Activated effector memory CD4-positive, alpha-beta T cell treated with anti-CD3 and anti-CD28 coated beads, Interleukin-2, amount 50 U/mL, for 16 hours (primary cell): ENCODE measurements around the gene CFAP99.
"Not testable (repeated sequence)": the region's sequence is repeated elsewhere in the genome, so short reads cannot be mapped to it uniquely, and the experiment has no call there.

Experiments used
- DNase-seq: peaks from one replicate; pipeline ENCODE4 v3.0.0-alpha.2; 2020

Gene CFAP99

GRCh38 chr4:2418650-2419571 lies at the start of gene CFAP99:
Gene CFAP99, plus strand, starts transcription at chr4:2418955.
- DNase-seq = peak; percentile 100

GRCh38 chr4:2370597-2371320 lies 48.0 kb upstream of the CFAP99 start:
- no peak for DNase-seq

GRCh38 chr4:2371765-2372487 lies 46.8 kb upstream of the CFAP99 start:
- no peak for DNase-seq

- DNase-seq = no peak
Measured at GRCh38 chr4:2372488-2373030, 46.2 kb upstream of the CFAP99 start.

- no peak for DNase-seq
Measured at GRCh38 chr4:2373532-2373931, 45.2 kb upstream of the CFAP99 start.

- DNase-seq = no peak
Measured at GRCh38 chr4:2375427-2375826, 43.3 kb upstream of the CFAP99 start.

- DNase-seq = no peak
Measured at GRCh38 chr4:2377241-2377640, 41.5 kb upstream of the CFAP99 start.

GRCh38 chr4:2378401-2378800 lies 40.4 kb upstream of the CFAP99 start:
- no peak for DNase-seq

GRCh38 chr4:2378898-2379297 lies 39.9 kb upstream of the CFAP99 start:
- DNase-seq = no peak

GRCh38 chr4:2380589-2380988 lies 38.2 kb upstream of the CFAP99 start:
- not testable (repeated sequence) for DNase-seq

- not testable (repeated sequence) for DNase-seq
Measured at GRCh38 chr4:2382769-2383202, 36.0 kb upstream of the CFAP99 start.

GRCh38 chr4:2383220-2383631 lies 35.5 kb upstream of the CFAP99 start:
- not testable (repeated sequence) for DNase-seq

- no peak for DNase-seq
Measured at GRCh38 chr4:2383760-2384159, 35.0 kb upstream of the CFAP99 start.

GRCh38 chr4:2384245-2384644 lies 34.5 kb upstream of the CFAP99 start:
- no peak for DNase-seq

- no peak for DNase-seq
Measured at GRCh38 chr4:2385516-2385915, 33.2 kb upstream of the CFAP99 start.

- DNase-seq = no peak
Measured at GRCh38 chr4:2386717-2387116, 32.0 kb upstream of the CFAP99 start.

- DNase-seq = no peak
Measured at GRCh38 chr4:2387218-2387617, 31.5 kb upstream of the CFAP99 start.

- DNase-seq = no peak
Measured at GRCh38 chr4:2387829-2388228, 30.9 kb upstream of the CFAP99 start.

- no peak for DNase-seq
Measured at GRCh38 chr4:2388429-2389182, 30.1 kb upstream of the CFAP99 start.

GRCh38 chr4:2389691-2390090 lies 29.1 kb upstream of the CFAP99 start:
- DNase-seq = no peak

GRCh38 chr4:2390146-2390545 lies 28.6 kb upstream of the CFAP99 start:
- DNase-seq = no peak

- DNase-seq = no peak
Measured at GRCh38 chr4:2390784-2391421, 27.9 kb upstream of the CFAP99 start.
